ENCODE results near the gene FUNDC2. TPM values are rescaled to one million over a fixed set of nuclear protein-coding genes. Genes with fewer than 3 reads are reported as not detected.
A peak's percentile ranks its signal among the peaks of the same experiment; 100 is the strongest.

Gene FUNDC2
- total RNA-seq, 4 donors from 2014 or later, result 40.2 to 83.3 (median 59.8) TPM

GRCh38 chrX:155061760-155062159 is 35.1 kb downstream of the FUNDC2 start:
- no peaks in the 10 kb centered on the region for H3K27me3 ChIP-seq
- DNase-seq (ENCODE audit: low spot score in 2 of 2), result no peak
- no peak overlapping the region for H3K4me3 ChIP-seq
- WGBS, 2 donors, result 70 to 87% methylated on average over 4 of the region's 4 CpGs
- no peaks in the 10 kb centered on the region for H3K9me3 ChIP-seq
- H3K27ac ChIP-seq, result no peak overlapping the region
- peaks cover 0 to 12% (median 0%) of the 10 kb centered on the region in 4 donors for H3K4me1 ChIP-seq
- TF ChIP-seq POLR2A (IDR thresholded peaks at IDR 0.05), result no peak
- no peaks in the 10 kb centered on the region for H3K36me3 ChIP-seq

GRCh38 chrX:155065035-155065734 is 38.5 kb downstream of the FUNDC2 start:
- Histone ChIP-seq H3K4me1 (peaks cover 0 to 18% (median 0%) of the 10 kb centered on the region in 4 donors), H3K27ac (no peak overlapping the region)

GRCh38 chrX:155068165-155068564 is 41.5 kb downstream of the FUNDC2 start:
- peaks cover 0 to 30% (median 3%) of the 10 kb centered on the region in 4 donors for H3K4me1 ChIP-seq
- TF ChIP-seq POLR2A (IDR thresholded peaks at IDR 0.05) (no peak), CTCF (IDR thresholded peaks at IDR 0.05) (no peak), EP300 (IDR thresholded peaks at IDR 0.05) (no peak)
- no peaks in the 10 kb centered on the region for H3K27me3 ChIP-seq
- no peak overlapping the region for H3K4me3 ChIP-seq
- no peaks in the 10 kb centered on the region for H3K36me3 ChIP-seq
- no peaks in the 10 kb centered on the region for H3K9me3 ChIP-seq
- WGBS, 2 donors, result 33 to 57% methylated on average over 1 of the region's 1 CpG
- no peak for DNase-seq (ENCODE audit: low spot score in 2 of 2)
- H3K27ac ChIP-seq, result peak overlapping the region in 1 of 4 donors; percentile 28

More at GRCh38 chrX:155065035-155065734, 38.5 kb downstream of the FUNDC2 start:
- no peaks in the 10 kb centered on the region for H3K27me3 ChIP-seq
- H3K9me3 ChIP-seq, result no peaks in the 10 kb centered on the region
- no peak for TF ChIP-seq EP300 (IDR thresholded peaks at IDR 0.05)
- TF ChIP-seq POLR2A (IDR thresholded peaks at IDR 0.05), result no peak
- TF ChIP-seq CTCF (IDR thresholded peaks at IDR 0.05), result no peak
- no peak overlapping the region for H3K4me3 ChIP-seq
- WGBS, 2 donors, result 83 to 84% methylated on average over 7 to 8 of the region's 8 CpGs
- H3K36me3 ChIP-seq, result no peaks in the 10 kb centered on the region
- DNase-seq (ENCODE audit: low spot score in 2 of 2), result no peak

GRCh38 chrX:155069414-155069813 is 42.8 kb downstream of the FUNDC2 start:
- TF ChIP-seq EP300 (IDR thresholded peaks at IDR 0.05), result no peak
- TF ChIP-seq POLR2A (IDR thresholded peaks at IDR 0.05), result no peak
- no peak for TF ChIP-seq CTCF (IDR thresholded peaks at IDR 0.05)

GRCh38 chrX:155070038-155070437 is 43.4 kb downstream of the FUNDC2 start:
- H3K36me3 ChIP-seq, result no peaks in the 10 kb centered on the region
- peaks cover 0 to 30% (median 4%) of the 10 kb centered on the region in 4 donors for H3K4me1 ChIP-seq
- WGBS, 2 donors, result 10 to 53% methylated on average over 12 of the region's 12 CpGs
- TF ChIP-seq POLR2A (IDR thresholded peaks at IDR 0.05) (no peak), EP300 (IDR thresholded peaks at IDR 0.05) (no peak), CTCF (IDR thresholded peaks at IDR 0.05) (no peak)
- DNase-seq (ENCODE audit: low spot score in 2 of 2), result no peak
- peak overlapping the region; percentile 48 to 72 (median 54) for H3K4me3 ChIP-seq
- no peaks in the 10 kb centered on the region for H3K9me3 ChIP-seq
- H3K27me3 ChIP-seq, result no peaks in the 10 kb centered on the region
- H3K27ac ChIP-seq, result peak overlapping the region in 3 of 4 donors; percentile 83 to 92 (median 90)

More at GRCh38 chrX:155069414-155069813, 42.8 kb downstream of the FUNDC2 start:
- Histone ChIP-seq H3K27ac (no peak overlapping the region), H3K9me3 (no peaks in the 10 kb centered on the region), H3K27me3 (no peaks in the 10 kb centered on the region), H3K4me3 (no peak overlapping the region), H3K4me1 (peaks cover 0 to 30% (median 4%) of the 10 kb centered on the region in 4 donors), H3K36me3 (no peaks in the 10 kb centered on the region)
- no peak for DNase-seq (ENCODE audit: low spot score in 2 of 2)
- WGBS, 2 donors, result 80 to 100% methylated on average over 1 of the region's 1 CpG
